ENCODE data around the gene ZDHHC11.

- no peak for TF ChIP-seq CTCF (conservative IDR thresholded peaks at IDR 0.05; ENCODE audit: low read depth, low read length)
- no peak for TF ChIP-seq POLR2A (IDR thresholded peaks at IDR 0.05; ENCODE audit: low read depth, low read length)
- no peak for TF ChIP-seq RAD21 (IDR thresholded peaks at IDR 0.05; ENCODE audit: low read length)
- TF ChIP-seq RFX5 (IDR thresholded peaks at IDR 0.05; ENCODE audit: low read depth, low read length) = no peak
- TF ChIP-seq FOS (IDR thresholded peaks at IDR 0.05; ENCODE audit: low read depth, low read length) = no peak
- no peak for TF ChIP-seq MAZ (IDR thresholded peaks at IDR 0.05; ENCODE audit: borderline replicate concordance, low read depth, low read length)
- TF ChIP-seq CEBPB (IDR thresholded peaks at IDR 0.05; ENCODE audit: low read depth, low read length) = no peak
- no peak for TF ChIP-seq USF2 (IDR thresholded peaks at IDR 0.05; ENCODE audit: low read depth, low read length)
Observed at GRCh38 chr5:872301-872700, 21.5 kb upstream of the ZDHHC11 start.
